GM19467 (cell line): ENCODE data around the gene VPS9D1.
"Not testable (repeated sequence)": the region's sequence is repeated elsewhere in the genome, so short reads cannot be mapped to it uniquely, and the experiment has no call there.

Experiments used
- ATAC-seq: cut with Tn5 transposase; IDR thresholded peaks from one replicate; pipeline ENCODE4 v1.9.1; 2021; ENCODE audit warnings: mild to moderate bottlenecking, moderate library complexity; ENCODE audit not compliant: unreplicated experiment

Gene VPS9D1

GRCh38 chr16:89668790-89669158 is 51.9 kb downstream of the VPS9D1 start:
- no peak for ATAC-seq

- no peak for ATAC-seq
Observed at GRCh38 chr16:89667633-89668032, 53.1 kb downstream of the VPS9D1 start.

- ATAC-seq: not testable (repeated sequence)
Observed at GRCh38 chr16:89667000-89667399, 53.7 kb downstream of the VPS9D1 start.

GRCh38 chr16:89664238-89664637 is 56.5 kb downstream of the VPS9D1 start:
- not testable (repeated sequence) for ATAC-seq

- no peak for ATAC-seq
Observed at GRCh38 chr16:89661215-89661614, 59.5 kb downstream of the VPS9D1 start.

GRCh38 chr16:89660146-89660545 is 60.6 kb downstream of the VPS9D1 start:
- no peak for ATAC-seq

GRCh38 chr16:89658221-89658879 is 62.3 kb downstream of the VPS9D1 start:
- no peak for ATAC-seq

GRCh38 chr16:89657442-89658220 is 63.1 kb downstream of the VPS9D1 start, which contains the start of the genes CHMP1A and SPATA33:
TSS of gene CHMP1A (minus strand) at chr16:89657708. CDS start at chr16:89657588, 120 bp downstream.
TSS of gene SPATA33 (plus strand) at chr16:89657836. CDS start at chr16:89657912, 76 bp downstream.
- peak; percentile 92 for ATAC-seq
